OCI-LY1 (cell line): ENCODE results near the gene ZFR.

Source experiments
- H2AFZ ChIP-seq: fragments of 200-600 bp; sonication (generic), shearing (Covaris generic); 2 replicates; pipeline ENCODE4 v1.6.0; 2014; ENCODE audit warnings: antibody characterized with exemption, mild to moderate bottlenecking, low read length
- H3F3A ChIP-seq: fragments of 200-600 bp; sonication (generic), shearing (Covaris generic); 2 replicates; pipeline ENCODE4 v1.6.0; 2014; ENCODE audit warnings: mild to moderate bottlenecking, antibody characterized with exemption, low read length, moderate library complexity; ENCODE audit not compliant: insufficient read depth
- H3K27ac ChIP-seq: fragments of 200-600 bp; sonication (generic); 2 replicates; pipeline ENCODE4 v1.5.1; 2014; ENCODE audit warnings: low read length, mixed run types, mild to moderate bottlenecking, low read depth; ENCODE audit not compliant: poor library complexity, severe bottlenecking
- H3K27me3 ChIP-seq: fragments of 200-600 bp; sonication (generic); 2 replicates; pipeline ENCODE4 v1.6.0; 2014; ENCODE audit warnings: antibody characterized with exemption, mild to moderate bottlenecking, low read length, moderate library complexity; ENCODE audit not compliant: insufficient read depth
- H3K36me3 ChIP-seq: fragments of 200-600 bp; sonication (generic); 2 replicates; pipeline ENCODE4 v1.6.1; 2014; ENCODE audit warnings: mild to moderate bottlenecking, antibody characterized with exemption, low read length, moderate library complexity, mixed read lengths; ENCODE audit not compliant: insufficient read depth
- H3K4me1 ChIP-seq: fragments of 200-600 bp; sonication (generic); 2 replicates; pipeline ENCODE4 v1.5.1; 2014; ENCODE audit warnings: mild to moderate bottlenecking, low read length, moderate library complexity; ENCODE audit not compliant: insufficient read depth, severe bottlenecking
- H3K4me2 ChIP-seq: fragments of 200-600 bp; sonication (generic), shearing (Covaris generic); 2 replicates; pipeline ENCODE4 v1.6.1; 2014; ENCODE audit warnings: low read length
- H3K4me3 ChIP-seq: fragments of 200-600 bp; sonication (generic); 2 replicates; pipeline ENCODE4 v1.5.1; 2014; ENCODE audit warnings: low read length, low read depth, mild to moderate bottlenecking, mixed read lengths; ENCODE audit not compliant: poor library complexity, severe bottlenecking
- H3K79me2 ChIP-seq: fragments of 200-600 bp; shearing (Covaris generic); 2 replicates; pipeline ENCODE4 v1.6.1; 2016; ENCODE audit warnings: mixed run types, low read length, mixed read lengths; ENCODE audit not compliant: insufficient read depth
- H3K9ac ChIP-seq: fragments of 200-600 bp; sonication (generic), shearing (Covaris generic); 2 replicates; pipeline ENCODE4 v1.6.1; 2014; ENCODE audit warnings: mild to moderate bottlenecking, low read length, mixed read lengths
- H3K9me2 ChIP-seq: fragments of 200-600 bp; sonication (generic), shearing (Covaris generic); 2 replicates; pipeline ENCODE4 v1.6.1; 2014; ENCODE audit warnings: low read depth, mild to moderate bottlenecking, low read length, mixed read lengths
- H3K9me3 ChIP-seq: fragments of 200-600 bp; shearing (Covaris generic); 2 replicates; pipeline ENCODE4 v1.6.1; 2014; ENCODE audit warnings: low read length, mixed read lengths
- H4K20me1 ChIP-seq: fragments of 200-600 bp; sonication (generic), shearing (Covaris generic); 2 replicates; pipeline ENCODE4 v1.6.0; 2016; ENCODE audit warnings: mild to moderate bottlenecking, low read length; ENCODE audit not compliant: insufficient read depth
- CTCF ChIP-seq: fragments of 200-600 bp; sonication (generic), shearing (Covaris generic); IDR thresholded peaks from 2 replicates; pipeline ENCODE4 v1.5.1; 2017; ENCODE audit warnings: mild to moderate bottlenecking, antibody characterized with exemption, low read length, moderate library complexity, mixed read lengths
- EZH2 ChIP-seq: fragments of 200-600 bp; sonication (generic), shearing (Covaris generic); IDR thresholded peaks from 2 replicates; pipeline ENCODE4 v1.8.0; 2017; ENCODE audit warnings: borderline replicate concordance, mixed run types, mild to moderate bottlenecking, antibody characterized with exemption, low read length, moderate library complexity, mixed read lengths

Gene ZFR

GRCh38 chr5:32446630-32447029 is 2.1 kb upstream of the ZFR start:
- no peaks in the 10 kb centered on the region for H3F3A ChIP-seq
- TF ChIP-seq CTCF (no peak), EZH2 (no peak)
- no peak overlapping the region for H2AFZ ChIP-seq
- no peak overlapping the region for H3K4me2 ChIP-seq
- H3K9me2 ChIP-seq: no peaks in the 10 kb centered on the region
- H3K27ac ChIP-seq: no peak overlapping the region
- no peak overlapping the region for H3K9ac ChIP-seq
- H3K4me3 ChIP-seq: no peak overlapping the region
- H3K9me3 ChIP-seq: no peaks in the 10 kb centered on the region
- peaks cover 18% of the 10 kb centered on the region for H3K4me1 ChIP-seq
- peaks cover 21% of the 10 kb centered on the region for H3K79me2 ChIP-seq
- H3K36me3 ChIP-seq: peaks cover 8% of the 10 kb centered on the region
- H3K27me3 ChIP-seq: no peaks in the 10 kb centered on the region; the same call in 1 of the 2 replicates
- H4K20me1 ChIP-seq: no peaks in the 10 kb centered on the region

- Histone ChIP-seq H3K4me2 (no peak overlapping the region), H3K27ac (no peak overlapping the region), H4K20me1 (no peaks in the 10 kb centered on the region), H3F3A (no peaks in the 10 kb centered on the region), H3K36me3 (peaks cover 14% of the 10 kb centered on the region), H3K9ac (no peak overlapping the region), H3K4me3 (no peak overlapping the region), H3K79me2 (peaks cover 27% of the 10 kb centered on the region), H3K27me3 (no peaks in the 10 kb centered on the region; the same call in 1 of the 2 replicates), H3K4me1 (peaks cover 18% of the 10 kb centered on the region), H3K9me2 (no peaks in the 10 kb centered on the region), H2AFZ (no peak overlapping the region), H3K9me3 (no peaks in the 10 kb centered on the region)
- TF ChIP-seq CTCF (no peak), EZH2 (no peak)
Measured at GRCh38 chr5:32445831-32446614, 1.5 kb upstream of the ZFR start.

GRCh38 chr5:32445287-32445758 is 783 bp upstream of the ZFR start:
- no peak overlapping the region for H3K4me3 ChIP-seq
- no peak overlapping the region for H3K9ac ChIP-seq
- H3K4me2 ChIP-seq: no peak overlapping the region

More at GRCh38 chr5:32445287-32445758, 783 bp upstream of the ZFR start:
- no peak overlapping the region for H2AFZ ChIP-seq
- H3K79me2 ChIP-seq: peaks cover 34% of the 10 kb centered on the region
- H3K27ac ChIP-seq: no peak overlapping the region
- H3K9me3 ChIP-seq: no peaks in the 10 kb centered on the region
- H3K9me2 ChIP-seq: no peaks in the 10 kb centered on the region
- peaks cover 18% of the 10 kb centered on the region for H3K4me1 ChIP-seq
- H3K27me3 ChIP-seq: no peaks in the 10 kb centered on the region; the same call in 1 of the 2 replicates
- H3F3A ChIP-seq: no peaks in the 10 kb centered on the region
- TF ChIP-seq CTCF (no peak), EZH2 (no peak)
- H4K20me1 ChIP-seq: no peaks in the 10 kb centered on the region
- peaks cover 21% of the 10 kb centered on the region for H3K36me3 ChIP-seq
